ENCODE measurements around the gene SLC47A1. TPM values are rescaled to one million over a fixed set of nuclear protein-coding genes. Genes with fewer than 3 reads are reported as not detected.

The SLC47A1 gene
- total RNA-seq, 1 donor from 2014 or later: 29.7 TPM

- no peaks in the 10 kb centered on the region for H3K9me3 ChIP-seq
- H3K36me3 ChIP-seq: no peaks in the 10 kb centered on the region
- no peak for DNase-seq (ENCODE audit: extremely low spot score in 2 of 2)
- intact Hi-C loops (cut with DNase I): no loop called here
- H3K27me3 ChIP-seq: no peaks in the 10 kb centered on the region
- no peak overlapping the region for H3K27ac ChIP-seq
- no peak overlapping the region for H3K4me3 ChIP-seq
- TF ChIP-seq, protein P1, sequence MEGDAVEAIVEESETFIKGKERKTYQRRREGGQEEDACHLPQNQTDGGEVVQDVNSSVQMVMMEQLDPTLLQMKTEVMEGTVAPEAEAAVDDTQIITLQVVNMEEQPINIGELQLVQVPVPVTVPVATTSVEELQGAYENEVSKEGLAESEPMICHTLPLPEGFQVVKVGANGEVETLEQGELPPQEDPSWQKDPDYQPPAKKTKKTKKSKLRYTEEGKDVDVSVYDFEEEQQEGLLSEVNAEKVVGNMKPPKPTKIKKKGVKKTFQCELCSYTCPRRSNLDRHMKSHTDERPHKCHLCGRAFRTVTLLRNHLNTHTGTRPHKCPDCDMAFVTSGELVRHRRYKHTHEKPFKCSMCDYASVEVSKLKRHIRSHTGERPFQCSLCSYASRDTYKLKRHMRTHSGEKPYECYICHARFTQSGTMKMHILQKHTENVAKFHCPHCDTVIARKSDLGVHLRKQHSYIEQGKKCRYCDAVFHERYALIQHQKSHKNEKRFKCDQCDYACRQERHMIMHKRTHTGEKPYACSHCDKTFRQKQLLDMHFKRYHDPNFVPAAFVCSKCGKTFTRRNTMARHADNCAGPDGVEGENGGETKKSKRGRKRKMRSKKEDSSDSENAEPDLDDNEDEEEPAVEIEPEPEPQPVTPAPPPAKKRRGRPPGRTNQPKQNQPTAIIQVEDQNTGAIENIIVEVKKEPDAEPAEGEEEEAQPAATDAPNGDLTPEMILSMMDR (IDR thresholded peaks at IDR 0.05): no peak
- TF ChIP-seq POLR2AphosphoS5 (IDR thresholded peaks at IDR 0.05; ENCODE audit: insufficient read depth in 1 of 2, low read depth in 1 of 2) (no peak), POLR2A (IDR thresholded peaks at IDR 0.05) (no peak)
- H3K4me1 ChIP-seq: no peaks in the 10 kb centered on the region
Measured at GRCh38 chr17:19590451-19590850, 56.8 kb downstream of the SLC47A1 start.

GRCh38 chr17:19590912-19591551, 57.4 kb downstream of the SLC47A1 start:
- no peak for DNase-seq (ENCODE audit: extremely low spot score in 2 of 2)
- Histone ChIP-seq H3K4me3 (no peak overlapping the region), H3K27me3 (no peaks in the 10 kb centered on the region), H3K36me3 (no peaks in the 10 kb centered on the region), H3K4me1 (no peaks in the 10 kb centered on the region), H3K27ac (no peak overlapping the region), H3K9me3 (no peaks in the 10 kb centered on the region)
- intact Hi-C loops (cut with DNase I): no loop called here
- TF ChIP-seq, protein P1 (IDR thresholded peaks at IDR 0.05): no peak
- TF ChIP-seq POLR2AphosphoS5 (IDR thresholded peaks at IDR 0.05; ENCODE audit: insufficient read depth in 1 of 2, low read depth in 1 of 2) (no peak), POLR2A (IDR thresholded peaks at IDR 0.05) (no peak)

- no peaks in the 10 kb centered on the region for H3K27me3 ChIP-seq
- no peak for DNase-seq (ENCODE audit: extremely low spot score in 2 of 2)
- H3K4me3 ChIP-seq: no peak overlapping the region
- no peak for TF ChIP-seq POLR2AphosphoS5 (IDR thresholded peaks at IDR 0.05; ENCODE audit: insufficient read depth in 1 of 2, low read depth in 1 of 2)
- TF ChIP-seq, protein P1 (IDR thresholded peaks at IDR 0.05): no peak
- no peak for TF ChIP-seq POLR2A (IDR thresholded peaks at IDR 0.05)
- H3K9me3 ChIP-seq: no peaks in the 10 kb centered on the region
- H3K4me1 ChIP-seq: no peaks in the 10 kb centered on the region
- no peaks in the 10 kb centered on the region for H3K36me3 ChIP-seq
- intact Hi-C loops (cut with DNase I): no loop called here
- no peak overlapping the region for H3K27ac ChIP-seq
Measured at GRCh38 chr17:19592316-19592715, 58.7 kb downstream of the SLC47A1 start.

GRCh38 chr17:19596869-19597268, 63.2 kb downstream of the SLC47A1 start:
- Histone ChIP-seq H3K4me3 (no peak overlapping the region), H3K9me3 (no peaks in the 10 kb centered on the region), H3K4me1 (no peaks in the 10 kb centered on the region), H3K36me3 (no peaks in the 10 kb centered on the region), H3K27ac (no peak overlapping the region), H3K27me3 (no peaks in the 10 kb centered on the region)
- intact Hi-C loops (cut with DNase I): no loop called here
- no peak for DNase-seq (ENCODE audit: extremely low spot score in 2 of 2)
- TF ChIP-seq POLR2A (IDR thresholded peaks at IDR 0.05) (no peak), POLR2AphosphoS5 (IDR thresholded peaks at IDR 0.05; ENCODE audit: insufficient read depth in 1 of 2, low read depth in 1 of 2) (no peak)
- TF ChIP-seq, protein P1 (IDR thresholded peaks at IDR 0.05): no peak

DNA sequence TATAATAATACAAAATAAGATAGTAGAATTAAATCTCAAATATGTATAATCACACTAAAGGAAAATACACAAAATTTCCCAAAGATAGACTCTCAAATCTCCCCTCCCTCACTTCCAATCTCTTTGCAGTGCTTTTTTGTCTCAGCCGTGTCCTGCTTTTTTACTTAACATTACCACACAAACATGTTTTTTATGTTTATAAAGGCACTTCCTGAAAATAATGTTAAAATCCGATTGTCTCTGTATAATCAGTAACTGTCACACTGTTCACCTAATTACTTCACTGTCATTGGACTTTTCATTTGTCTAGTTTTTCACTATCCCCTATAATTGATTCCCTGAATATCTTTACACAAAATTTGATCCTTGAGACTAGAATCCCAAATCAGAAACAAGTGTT, 76.7 kb downstream of the SLC47A1 start:
- DNase-seq (ENCODE audit: extremely low spot score in 2 of 2): no peak
- H3K9me3 ChIP-seq: no peaks in the 10 kb centered on the region
- TF ChIP-seq POLR2AphosphoS5 (IDR thresholded peaks at IDR 0.05; ENCODE audit: insufficient read depth in 1 of 2, low read depth in 1 of 2): no peak
- TF ChIP-seq POLR2A (IDR thresholded peaks at IDR 0.05): no peak
- TF ChIP-seq, protein P1 (IDR thresholded peaks at IDR 0.05): no peak

More for the DNA sequence above, 76.7 kb downstream of the SLC47A1 start:
- no peaks in the 10 kb centered on the region for H3K4me1 ChIP-seq
- H3K27ac ChIP-seq: no peak overlapping the region
- H3K36me3 ChIP-seq: no peaks in the 10 kb centered on the region
- intact Hi-C loops (cut with DNase I): no loop called here
- H3K4me3 ChIP-seq: no peak overlapping the region
- no peaks in the 10 kb centered on the region for H3K27me3 ChIP-seq

Data from vagina (tissue), 2 donors.